Measurements from ENCODE around the gene SYNE2.

Gene SYNE2

GRCh38 chr14:64074961-64075612, 222.3 kb downstream of the SYNE2 start:
- H3K4me3 ChIP-seq (replicated peaks; ENCODE audit: insufficient read depth, low read length) = no peak overlapping the region
- no peaks in the 10 kb centered on the region for H3K27me3 ChIP-seq (ENCODE audit: insufficient read depth, poor library complexity, severe bottlenecking)
- no peak overlapping the region for H3K27ac ChIP-seq (replicated peaks)
- DNase-seq (ENCODE audit: low read depth in 1 of 2, low spot score in 1 of 2) = no peak
- TF ChIP-seq POLR2AphosphoS5 (IDR thresholded peaks at IDR 0.05; ENCODE audit: low read depth) (no peak), GABPA (IDR thresholded peaks at IDR 0.05; ENCODE audit: low read depth) (no peak), SPI1 (IDR thresholded peaks at IDR 0.05; ENCODE audit: borderline replicate concordance, low read depth) (no peak), CTCF (IDR thresholded peaks at IDR 0.05; ENCODE audit: insufficient read depth, low read length) (no peak), REST (IDR thresholded peaks at IDR 0.05; ENCODE audit: insufficient replicate concordance, low read depth) (no peak)

- TF ChIP-seq REST (IDR thresholded peaks at IDR 0.05; ENCODE audit: insufficient replicate concordance, low read depth) (no peak), SPI1 (IDR thresholded peaks at IDR 0.05; ENCODE audit: borderline replicate concordance, low read depth) (no peak), POLR2AphosphoS5 (IDR thresholded peaks at IDR 0.05; ENCODE audit: low read depth) (no peak), CTCF (IDR thresholded peaks at IDR 0.05; ENCODE audit: insufficient read depth, low read length) (no peak), GABPA (IDR thresholded peaks at IDR 0.05; ENCODE audit: low read depth) (no peak)
- no peak for DNase-seq (ENCODE audit: low read depth in 1 of 2, low spot score in 1 of 2)
- Histone ChIP-seq H3K27me3 (ENCODE audit: insufficient read depth, poor library complexity, severe bottlenecking) (no peaks in the 10 kb centered on the region), H3K4me3 (replicated peaks; ENCODE audit: insufficient read depth, low read length) (no peak overlapping the region), H3K27ac (replicated peaks) (no peak overlapping the region)
Observed at GRCh38 chr14:64075613-64076005, 222.8 kb downstream of the SYNE2 start.

GRCh38 chr14:64080452-64080851, 227.6 kb downstream of the SYNE2 start:
- no peak for DNase-seq (ENCODE audit: low read depth in 1 of 2, low spot score in 1 of 2)
- no peak overlapping the region for H3K27ac ChIP-seq (replicated peaks)
- no peak for TF ChIP-seq CTCF (IDR thresholded peaks at IDR 0.05; ENCODE audit: insufficient read depth, low read length)
- TF ChIP-seq GABPA (IDR thresholded peaks at IDR 0.05; ENCODE audit: low read depth) = no peak
- no peak for TF ChIP-seq POLR2AphosphoS5 (IDR thresholded peaks at IDR 0.05; ENCODE audit: low read depth)
- H3K4me3 ChIP-seq (replicated peaks; ENCODE audit: insufficient read depth, low read length) = no peak overlapping the region
- H3K27me3 ChIP-seq (ENCODE audit: insufficient read depth, poor library complexity, severe bottlenecking) = no peaks in the 10 kb centered on the region

Data from HL-60 (cell line).